GM23338 (cell line): ENCODE data around the gene SHANK1. TPM values are rescaled to one million over a fixed set of nuclear protein-coding genes. Genes with fewer than 3 reads are reported as not detected.

ENCODE experiments used
- ATAC-seq: fragments of 200-7000 bp; cut with Tn5 transposase; 3 replicates; pipeline ENCODE4 v1.9.1; 2020
- DNase-seq: peaks from one replicate; pipeline ENCODE4 v3.0.0-alpha.2; 2015; ENCODE audit warnings: low spot score
- H2AFZ ChIP-seq: fragments of 200-600 bp; sonication (generic); 2 replicates; pipeline ENCODE4 v1.8.0; 2016; ENCODE audit warnings: antibody characterized with exemption, mild to moderate bottlenecking, moderate library complexity
- H3F3A ChIP-seq: fragments of 200-600 bp; sonication (generic); replicated peaks from 2 replicates; pipeline ENCODE4 v1.8.0; 2017; ENCODE audit warnings: antibody characterized with exemption, mixed run types, low read depth
- H3K27ac ChIP-seq: fragments of 200-600 bp; sonication (generic); 2 replicates; pipeline ENCODE4 v1.6.1; 2016; ENCODE audit warnings: low read depth
- H3K27me3 ChIP-seq: fragments of 200-600 bp; sonication (generic); 2 replicates; pipeline ENCODE4 v1.8.0; 2016; ENCODE audit warnings: mild to moderate bottlenecking, mixed run types, moderate library complexity; ENCODE audit not compliant: insufficient read depth
- H3K36me3 ChIP-seq: fragments of 200-600 bp; sonication (generic); 2 replicates; pipeline ENCODE4 v1.8.0; 2016; ENCODE audit warnings: mild to moderate bottlenecking; ENCODE audit not compliant: insufficient read depth
- H3K4me1 ChIP-seq: fragments of 200-600 bp; sonication (generic); 2 replicates; pipeline ENCODE4 v1.8.0; 2016; ENCODE audit warnings: mild to moderate bottlenecking, moderate library complexity; ENCODE audit not compliant: insufficient read depth
- H3K4me2 ChIP-seq: fragments of 200-600 bp; sonication (generic); 2 replicates; pipeline ENCODE4 v1.7.1; 2017; ENCODE audit warnings: mixed run types
- H3K4me3 ChIP-seq: fragments of 200-600 bp; sonication (generic); 2 replicates; pipeline ENCODE4 v1.6.1; 2016; ENCODE audit warnings: mixed run types
- H3K79me2 ChIP-seq: fragments of 200-600 bp; sonication (generic); replicated peaks from 2 replicates; pipeline ENCODE4 v1.8.0; 2017; ENCODE audit warnings: mild to moderate bottlenecking; ENCODE audit not compliant: insufficient read depth
- H3K9me2 ChIP-seq: fragments of 200-600 bp; sonication (generic); 2 replicates; pipeline ENCODE4 v1.8.0; 2017; ENCODE audit not compliant: insufficient read depth
- H4K20me1 ChIP-seq: fragments of 200-600 bp; sonication (generic); replicated peaks from 2 replicates; pipeline ENCODE4 v1.8.0; 2017; ENCODE audit warnings: mild to moderate bottlenecking; ENCODE audit not compliant: insufficient read depth
- H3K27ac Mint-ChIP-seq: 2 replicates; pipeline ENCODE4 v1.8.0; 2020; ENCODE audit warnings: inconsistent platforms, mild to moderate bottlenecking, moderate library complexity, mixed read lengths
- H3K27me3 Mint-ChIP-seq: 3 replicates; pipeline ENCODE4 v1.8.0; 2022; ENCODE audit warnings: low read depth, mild to moderate bottlenecking, moderate library complexity, mixed read lengths, inconsistent platforms; ENCODE audit not compliant: insufficient read depth, poor library complexity
- H3K36me3 Mint-ChIP-seq: 3 replicates; pipeline ENCODE4 v1.8.0; 2021; ENCODE audit warnings: low read depth, mild to moderate bottlenecking, inconsistent platforms, moderate library complexity, mixed read lengths
- H3K4me1 Mint-ChIP-seq: 3 replicates; pipeline ENCODE4 v1.8.0; 2020; ENCODE audit warnings: mild to moderate bottlenecking, inconsistent platforms, mixed read lengths
- H3K4me3 Mint-ChIP-seq: 3 replicates; pipeline ENCODE4 v1.8.0; 2021; ENCODE audit warnings: moderate library complexity, mild to moderate bottlenecking, inconsistent platforms, mixed read lengths
- H3K9me3 Mint-ChIP-seq: 3 replicates; pipeline ENCODE4 v1.8.0; 2020; ENCODE audit warnings: moderate library complexity, mild to moderate bottlenecking, inconsistent platforms, mixed read lengths
- CREB1 ChIP-seq: fragments of 250-450 bp; sonication (Bioruptor Pico); IDR thresholded peaks from 2 replicates; pipeline ENCODE4 v1.5.0; 2020; ENCODE audit warnings: low read depth, mild to moderate bottlenecking, moderate library complexity
- JUNB ChIP-seq: IDR thresholded peaks from one replicate; pipeline ENCODE4 v1.6.1; 2016; ENCODE audit warnings: antibody characterized with exemption; ENCODE audit not compliant: unreplicated experiment
- NANOG ChIP-seq: IDR thresholded peaks from 2 replicates; pipeline ENCODE4 v1.6.1; 2016; ENCODE audit warnings: antibody characterized with exemption, borderline replicate concordance
- POLR2AphosphoS5 ChIP-seq: IDR thresholded peaks from 2 replicates; pipeline ENCODE4 v1.6.1; 2016; ENCODE audit warnings: antibody characterized with exemption, low read depth
- STAT1 ChIP-seq: IDR thresholded peaks from one replicate; pipeline ENCODE4 v1.6.1; 2016; ENCODE audit warnings: antibody characterized with exemption; ENCODE audit not compliant: unreplicated experiment
- ZNF114 ChIP-seq: fragments of 250-450 bp; sonication (Bioruptor Pico); IDR thresholded peaks from 2 replicates; pipeline ENCODE4 v1.5.0; 2020; ENCODE audit warnings: mild to moderate bottlenecking, moderate library complexity
- ZNF331 ChIP-seq: fragments of 250-450 bp; sonication (Bioruptor Pico); IDR thresholded peaks from 2 replicates; pipeline ENCODE4 v1.5.0; 2020; ENCODE audit warnings: low read depth, mild to moderate bottlenecking, moderate library complexity
- polyA plus RNA-seq: library from polyadenylated mRNA; unstranded; fragments of >200 nt; fragmentation: Nextera tagmentation; extraction: Ambion mirVana; gene quantifications from 2 replicates; pipeline ENCODE4 v1.2.1, GENCODE V29; 2016
- total RNA-seq: library from RNA; depleted of rRNA; stranded (reverse); fragments of >200 nt; shearing (Covaris generic); gene quantifications from 2 replicates; pipeline ENCODE4 v1.2.3, GENCODE V29; 2014
- TF ChIP-seq, protein P1 (sequence below): fragments of 250-450 bp; sonication (Bioruptor Pico); IDR thresholded peaks from 2 replicates; pipeline ENCODE4 v1.5.0; 2020; ENCODE audit warnings: mild to moderate bottlenecking, moderate library complexity

The SHANK1 gene
- total and polyA plus RNA-seq, 2 experiments from 2014 or later, result 0.23 to 4.1 TPM

DNA sequence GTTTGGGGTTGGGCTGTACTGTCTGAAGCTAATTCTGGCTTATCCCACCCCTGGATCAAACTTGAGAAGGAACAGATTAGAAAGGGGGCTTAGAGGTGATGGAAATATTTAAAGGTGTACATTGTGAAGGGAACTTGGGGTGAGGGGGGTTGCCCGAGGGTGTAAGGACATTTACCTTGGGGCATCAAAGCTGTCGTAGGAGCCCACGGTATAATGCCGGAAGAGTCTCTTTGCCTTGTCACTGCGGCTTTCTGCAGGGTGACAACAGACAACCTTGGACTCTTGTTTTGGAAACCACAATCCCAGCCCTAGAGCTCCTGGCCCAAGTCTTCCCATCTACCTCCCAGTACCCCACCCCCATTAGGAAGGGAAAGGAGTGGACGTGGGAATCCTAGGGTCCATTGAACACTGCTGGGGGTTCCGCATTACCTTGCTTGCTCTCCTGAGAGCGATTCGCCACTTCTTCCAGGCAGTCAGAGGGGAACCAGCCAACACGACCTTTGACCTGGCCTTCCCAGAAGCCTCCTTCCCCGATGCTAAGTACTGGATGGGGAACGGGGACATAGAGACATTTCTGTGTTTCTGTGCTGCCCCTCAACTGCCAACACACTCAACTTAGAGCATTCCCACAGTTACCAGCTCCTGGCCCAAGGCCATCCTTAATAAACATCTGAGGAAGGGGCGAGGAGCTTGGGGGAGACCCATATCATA is 22.0 kb downstream of the SHANK1 start (continued):
- TF ChIP-seq, protein P1, sequence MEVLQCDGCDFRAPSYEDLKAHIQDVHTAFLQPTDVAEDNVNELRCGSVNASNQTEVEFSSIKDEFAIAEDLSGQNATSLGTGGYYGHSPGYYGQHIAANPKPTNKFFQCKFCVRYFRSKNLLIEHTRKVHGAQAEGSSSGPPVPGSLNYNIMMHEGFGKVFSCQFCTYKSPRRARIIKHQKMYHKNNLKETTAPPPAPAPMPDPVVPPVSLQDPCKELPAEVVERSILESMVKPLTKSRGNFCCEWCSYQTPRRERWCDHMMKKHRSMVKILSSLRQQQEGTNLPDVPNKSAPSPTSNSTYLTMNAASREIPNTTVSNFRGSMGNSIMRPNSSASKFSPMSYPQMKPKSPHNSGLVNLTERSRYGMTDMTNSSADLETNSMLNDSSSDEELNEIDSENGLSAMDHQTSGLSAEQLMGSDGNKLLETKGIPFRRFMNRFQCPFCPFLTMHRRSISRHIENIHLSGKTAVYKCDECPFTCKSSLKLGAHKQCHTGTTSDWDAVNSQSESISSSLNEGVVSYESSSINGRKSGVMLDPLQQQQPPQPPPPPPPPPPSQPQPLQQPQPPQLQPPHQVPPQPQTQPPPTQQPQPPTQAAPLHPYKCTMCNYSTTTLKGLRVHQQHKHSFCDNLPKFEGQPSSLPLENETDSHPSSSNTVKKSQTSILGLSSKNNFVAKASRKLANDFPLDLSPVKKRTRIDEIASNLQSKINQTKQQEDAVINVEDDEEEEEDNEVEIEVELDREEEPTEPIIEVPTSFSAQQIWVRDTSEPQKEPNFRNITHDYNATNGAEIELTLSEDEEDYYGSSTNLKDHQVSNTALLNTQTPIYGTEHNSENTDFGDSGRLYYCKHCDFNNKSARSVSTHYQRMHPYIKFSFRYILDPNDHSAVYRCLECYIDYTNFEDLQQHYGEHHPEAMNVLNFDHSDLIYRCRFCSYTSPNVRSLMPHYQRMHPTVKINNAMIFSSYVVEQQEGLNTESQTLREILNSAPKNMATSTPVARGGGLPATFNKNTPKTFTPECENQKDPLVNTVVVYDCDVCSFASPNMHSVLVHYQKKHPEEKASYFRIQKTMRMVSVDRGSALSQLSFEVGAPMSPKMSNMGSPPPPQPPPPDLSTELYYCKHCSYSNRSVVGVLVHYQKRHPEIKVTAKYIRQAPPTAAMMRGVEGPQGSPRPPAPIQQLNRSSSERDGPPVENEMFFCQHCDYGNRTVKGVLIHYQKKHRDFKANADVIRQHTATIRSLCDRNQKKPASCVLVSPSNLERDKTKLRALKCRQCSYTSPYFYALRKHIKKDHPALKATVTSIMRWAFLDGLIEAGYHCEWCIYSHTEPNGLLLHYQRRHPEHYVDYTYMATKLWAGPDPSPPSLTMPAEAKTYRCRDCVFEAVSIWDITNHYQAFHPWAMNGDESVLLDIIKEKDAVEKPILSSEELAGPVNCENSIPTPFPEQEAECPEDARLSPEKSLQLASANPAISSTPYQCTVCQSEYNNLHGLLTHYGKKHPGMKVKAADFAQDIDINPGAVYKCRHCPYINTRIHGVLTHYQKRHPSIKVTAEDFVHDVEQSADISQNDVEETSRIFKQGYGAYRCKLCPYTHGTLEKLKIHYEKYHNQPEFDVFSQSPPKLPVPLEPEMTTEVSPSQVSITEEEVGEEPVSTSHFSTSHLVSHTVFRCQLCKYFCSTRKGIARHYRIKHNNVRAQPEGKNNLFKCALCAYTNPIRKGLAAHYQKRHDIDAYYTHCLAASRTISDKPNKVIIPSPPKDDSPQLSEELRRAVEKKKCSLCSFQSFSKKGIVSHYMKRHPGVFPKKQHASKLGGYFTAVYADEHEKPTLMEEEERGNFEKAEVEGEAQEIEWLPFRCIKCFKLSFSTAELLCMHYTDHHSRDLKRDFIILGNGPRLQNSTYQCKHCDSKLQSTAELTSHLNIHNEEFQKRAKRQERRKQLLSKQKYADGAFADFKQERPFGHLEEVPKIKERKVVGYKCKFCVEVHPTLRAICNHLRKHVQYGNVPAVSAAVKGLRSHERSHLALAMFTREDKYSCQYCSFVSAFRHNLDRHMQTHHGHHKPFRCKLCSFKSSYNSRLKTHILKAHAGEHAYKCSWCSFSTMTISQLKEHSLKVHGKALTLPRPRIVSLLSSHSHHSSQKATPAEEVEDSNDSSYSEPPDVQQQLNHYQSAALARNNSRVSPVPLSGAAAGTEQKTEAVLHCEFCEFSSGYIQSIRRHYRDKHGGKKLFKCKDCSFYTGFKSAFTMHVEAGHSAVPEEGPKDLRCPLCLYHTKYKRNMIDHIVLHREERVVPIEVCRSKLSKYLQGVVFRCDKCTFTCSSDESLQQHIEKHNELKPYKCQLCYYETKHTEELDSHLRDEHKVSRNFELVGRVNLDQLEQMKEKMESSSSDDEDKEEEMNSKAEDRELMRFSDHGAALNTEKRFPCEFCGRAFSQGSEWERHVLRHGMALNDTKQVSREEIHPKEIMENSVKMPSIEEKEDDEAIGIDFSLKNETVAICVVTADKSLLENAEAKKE (CRISPR knock-in tag), result no peak
- TF ChIP-seq ZNF114, result no peak
- TF ChIP-seq POLR2AphosphoS5, result no peak
- no peak for TF ChIP-seq NANOG
- no peak for TF ChIP-seq CREB1 (CRISPR knock-in tag)
- no peak for TF ChIP-seq STAT1
- no peak for TF ChIP-seq JUNB
- TF ChIP-seq ZNF331 (CRISPR knock-in tag), result no peak

DNA sequence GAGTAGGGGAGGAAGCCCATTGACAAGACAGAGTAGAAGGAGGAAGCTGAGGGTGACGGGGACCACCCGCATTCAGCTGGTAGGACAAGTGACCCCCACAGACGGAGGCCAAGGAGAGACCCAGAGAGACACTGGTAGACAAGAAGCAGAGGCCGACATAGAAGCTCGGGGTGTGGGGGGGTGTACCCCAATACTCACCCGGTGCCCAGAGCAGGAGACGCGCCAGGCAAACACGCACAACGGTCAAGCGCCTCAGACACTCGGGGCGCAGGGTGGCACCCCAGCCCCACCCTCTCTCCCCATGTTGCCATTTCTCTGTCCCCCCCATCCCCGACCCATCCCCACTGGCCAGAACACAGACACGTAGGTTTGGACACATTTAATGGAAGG is 23.5 kb downstream of the SHANK1 start:
- Histone ChIP-seq H3K27me3 (peaks cover 94% of the 10 kb centered on the region), H3K27ac (no peak overlapping the region)
- peaks cover 5% of the 10 kb centered on the region for H3K27me3 Mint-ChIP-seq

More for the DNA sequence above, 23.5 kb downstream of the SHANK1 start:
- Histone ChIP-seq H3F3A (no peaks in the 10 kb centered on the region), H3K36me3 (no peaks in the 10 kb centered on the region), H2AFZ (no peak overlapping the region), H3K4me3 (peak overlapping the region; percentile 68), H3K4me2 (peak overlapping the region; percentile 94), H4K20me1 (no peaks in the 10 kb centered on the region; the same call in none of the 2 replicates), H3K79me2 (no peaks in the 10 kb centered on the region), H3K9me2 (no peaks in the 10 kb centered on the region), H3K4me1 (peaks cover 8% of the 10 kb centered on the region; the same call in 1 of the 2 replicates)
- no peak for TF ChIP-seq ZNF114
- no peak overlapping the region for H3K4me3 Mint-ChIP-seq
- no peak for ATAC-seq
- no peak overlapping the region for H3K27ac Mint-ChIP-seq
- H3K36me3 Mint-ChIP-seq, result peaks cover 52% of the 10 kb centered on the region
- no peaks in the 10 kb centered on the region for H3K4me1 Mint-ChIP-seq
- DNase-seq, result no peak
- peaks cover 91% of the 10 kb centered on the region for H3K9me3 Mint-ChIP-seq
